Loucy (cell line): ENCODE results near the gene FPR3.

Experiments used
- H2AFZ ChIP-seq: fragments of 200-600 bp; sonication (generic); 2 replicates; pipeline ENCODE4 v1.6.0; 2016; ENCODE audit warnings: antibody characterized with exemption, mild to moderate bottlenecking, low read length, moderate library complexity
- H3F3A ChIP-seq: fragments of 200-600 bp; 2 replicates; pipeline ENCODE4 v1.6.0; 2016; ENCODE audit warnings: antibody characterized with exemption, low read depth, mild to moderate bottlenecking
- H3K27me3 ChIP-seq: fragments of 200-600 bp; sonication (generic); 2 replicates; pipeline ENCODE4 v1.6.1; 2014; ENCODE audit warnings: low read length, mild to moderate bottlenecking; ENCODE audit not compliant: insufficient read depth, poor library complexity, severe bottlenecking
- H3K36me3 ChIP-seq: fragments of 200-600 bp; sonication (generic); 2 replicates; pipeline ENCODE4 v1.6.1; 2016; ENCODE audit warnings: low read length; ENCODE audit not compliant: insufficient read depth
- H3K4me1 ChIP-seq: fragments of 200-600 bp; sonication (generic); 2 replicates; pipeline ENCODE4 v1.5.1; 2014; ENCODE audit warnings: low read length, mild to moderate bottlenecking; ENCODE audit not compliant: insufficient read depth, poor library complexity, severe bottlenecking
- H3K4me2 ChIP-seq: fragments of 200-600 bp; sonication (generic); 2 replicates; pipeline ENCODE4 v1.6.0; 2014; ENCODE audit warnings: antibody characterized with exemption, low read length, low read depth, mild to moderate bottlenecking; ENCODE audit not compliant: poor library complexity, severe bottlenecking
- H3K4me3 ChIP-seq: fragments of 200-600 bp; sonication (generic); 2 replicates; pipeline ENCODE4 v1.5.1; 2014; ENCODE audit warnings: low read length, mild to moderate bottlenecking, mixed read lengths; ENCODE audit not compliant: poor library complexity, severe bottlenecking
- H3K79me2 ChIP-seq: fragments of 200-600 bp; sonication (generic); 2 replicates; pipeline ENCODE4 v1.6.1; 2014; ENCODE audit warnings: low read length; ENCODE audit not compliant: insufficient read depth
- H3K9ac ChIP-seq: fragments of 200-600 bp; sonication (generic); 2 replicates; pipeline ENCODE4 v1.6.0; 2014; ENCODE audit warnings: mild to moderate bottlenecking, low read depth, low read length, moderate library complexity; ENCODE audit not compliant: poor library complexity, severe bottlenecking
- H3K9me2 ChIP-seq: fragments of 200-600 bp; sonication (generic); replicated peaks from 2 replicates; pipeline ENCODE4 v1.6.1; 2016; ENCODE audit warnings: low read depth, low read length, mixed read lengths
- H3K9me3 ChIP-seq: fragments of 200-600 bp; sonication (generic); 2 replicates; pipeline ENCODE4 v1.6.1; 2014; ENCODE audit warnings: mild to moderate bottlenecking, antibody characterized with exemption, low read length, low read depth; ENCODE audit not compliant: insufficient read depth
- H4K20me1 ChIP-seq: fragments of 200-600 bp; sonication (generic); 2 replicates; pipeline ENCODE4 v1.6.0; 2014; ENCODE audit warnings: antibody characterized with exemption, low read length, mild to moderate bottlenecking; ENCODE audit not compliant: insufficient read depth, poor library complexity, severe bottlenecking
- EZH2phosphoT487 ChIP-seq: fragments of 200-600 bp; IDR thresholded peaks from 2 replicates; pipeline ENCODE4 v1.6.1; 2018; ENCODE audit warnings: antibody characterized with exemption, mild to moderate bottlenecking, moderate library complexity, borderline replicate concordance
- TF ChIP-seq, protein P1 (sequence below): fragments of 200-600 bp; sonication (generic); conservative IDR thresholded peaks from 2 replicates; pipeline ENCODE4 v1.5.1; 2014; ENCODE audit warnings: mild to moderate bottlenecking, antibody characterized with exemption, low read length

Gene FPR3

DNA sequence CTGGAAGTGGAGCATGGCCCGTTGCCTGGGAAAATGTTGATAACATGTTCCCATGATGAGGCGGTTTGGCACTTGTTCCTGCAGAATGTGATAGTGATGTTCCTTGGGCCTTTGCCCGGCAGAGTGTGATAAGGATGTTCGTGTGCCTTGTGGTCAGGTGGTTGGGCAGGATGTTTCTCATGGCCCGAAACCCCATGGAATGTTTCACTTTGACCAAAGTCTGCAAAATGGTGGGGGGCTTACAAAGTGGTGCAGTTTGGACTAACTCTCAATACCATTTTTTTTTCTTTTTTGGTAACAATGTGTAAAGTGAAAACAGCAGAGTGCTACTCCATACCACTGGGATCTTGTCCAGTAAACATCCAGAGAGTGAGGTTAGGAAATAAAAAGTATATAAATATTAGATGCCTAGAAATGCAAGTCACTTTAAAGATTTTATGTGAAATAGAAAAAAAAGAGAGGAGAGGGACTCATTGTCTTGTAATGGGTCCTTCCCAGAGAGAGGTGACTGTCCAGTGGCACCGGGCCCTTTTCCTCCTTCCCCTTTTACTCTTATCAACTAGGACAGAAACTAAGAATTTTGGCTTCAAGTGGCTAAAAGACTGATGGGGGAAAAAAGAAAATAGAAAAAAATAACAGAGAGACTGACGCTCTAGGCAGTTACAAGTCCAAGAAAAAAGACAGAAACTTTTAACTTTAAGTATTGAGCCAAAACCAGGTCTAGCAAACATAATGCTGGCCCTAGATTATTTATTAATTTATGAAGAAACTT, 5.7 kb downstream of the FPR3 start:
- no peaks in the 10 kb centered on the region for H3K79me2 ChIP-seq
- no peaks in the 10 kb centered on the region for H3K27me3 ChIP-seq
- H3K36me3 ChIP-seq, result no peaks in the 10 kb centered on the region
- no peaks in the 10 kb centered on the region; the same call in 1 of the 2 replicates for H3K9me3 ChIP-seq
- no peak overlapping the region for H3K4me2 ChIP-seq
- no peak overlapping the region for H3K9ac ChIP-seq
- TF ChIP-seq, protein P1, sequence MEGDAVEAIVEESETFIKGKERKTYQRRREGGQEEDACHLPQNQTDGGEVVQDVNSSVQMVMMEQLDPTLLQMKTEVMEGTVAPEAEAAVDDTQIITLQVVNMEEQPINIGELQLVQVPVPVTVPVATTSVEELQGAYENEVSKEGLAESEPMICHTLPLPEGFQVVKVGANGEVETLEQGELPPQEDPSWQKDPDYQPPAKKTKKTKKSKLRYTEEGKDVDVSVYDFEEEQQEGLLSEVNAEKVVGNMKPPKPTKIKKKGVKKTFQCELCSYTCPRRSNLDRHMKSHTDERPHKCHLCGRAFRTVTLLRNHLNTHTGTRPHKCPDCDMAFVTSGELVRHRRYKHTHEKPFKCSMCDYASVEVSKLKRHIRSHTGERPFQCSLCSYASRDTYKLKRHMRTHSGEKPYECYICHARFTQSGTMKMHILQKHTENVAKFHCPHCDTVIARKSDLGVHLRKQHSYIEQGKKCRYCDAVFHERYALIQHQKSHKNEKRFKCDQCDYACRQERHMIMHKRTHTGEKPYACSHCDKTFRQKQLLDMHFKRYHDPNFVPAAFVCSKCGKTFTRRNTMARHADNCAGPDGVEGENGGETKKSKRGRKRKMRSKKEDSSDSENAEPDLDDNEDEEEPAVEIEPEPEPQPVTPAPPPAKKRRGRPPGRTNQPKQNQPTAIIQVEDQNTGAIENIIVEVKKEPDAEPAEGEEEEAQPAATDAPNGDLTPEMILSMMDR, result no peak
- no peak for TF ChIP-seq EZH2phosphoT487
- H3K4me3 ChIP-seq, result no peak overlapping the region
- H4K20me1 ChIP-seq, result no peaks in the 10 kb centered on the region
- H2AFZ ChIP-seq, result no peak overlapping the region
- H3F3A ChIP-seq, result no peaks in the 10 kb centered on the region
- H3K4me1 ChIP-seq, result no peaks in the 10 kb centered on the region
- no peaks in the 10 kb centered on the region for H3K9me2 ChIP-seq

DNA sequence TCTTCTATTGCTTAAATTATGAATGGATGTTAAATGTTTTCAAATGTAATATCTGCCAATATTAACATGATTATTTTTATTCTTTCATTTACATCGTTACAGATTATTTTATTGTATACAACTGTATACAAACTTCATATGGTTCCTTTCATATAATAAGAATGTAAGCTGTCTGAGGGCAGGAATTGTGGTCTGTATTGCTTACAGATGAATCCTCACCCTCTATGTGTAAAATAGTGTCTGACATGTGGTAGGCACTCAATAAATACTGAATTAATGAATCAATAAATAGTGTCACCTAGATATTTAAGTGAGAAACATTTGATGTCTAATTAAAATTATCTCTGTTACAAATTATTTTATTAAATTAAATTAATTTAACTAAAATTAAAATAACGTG, 7.8 kb downstream of the FPR3 start:
- no peaks in the 10 kb centered on the region for H4K20me1 ChIP-seq
- no peaks in the 10 kb centered on the region for H3K79me2 ChIP-seq
- H3K27me3 ChIP-seq, result no peaks in the 10 kb centered on the region
- H3K4me1 ChIP-seq, result peaks cover 4% of the 10 kb centered on the region
- H3K9ac ChIP-seq, result no peak overlapping the region
- TF ChIP-seq, protein P1, result no peak
- no peak for TF ChIP-seq EZH2phosphoT487
- H3K4me2 ChIP-seq, result no peak overlapping the region
- no peaks in the 10 kb centered on the region for H3K36me3 ChIP-seq
- no peaks in the 10 kb centered on the region for H3F3A ChIP-seq
- no peaks in the 10 kb centered on the region for H3K9me3 ChIP-seq
- H3K9me2 ChIP-seq, result no peaks in the 10 kb centered on the region
- no peak overlapping the region for H3K4me3 ChIP-seq
- H2AFZ ChIP-seq, result no peak overlapping the region

GRCh38 chr19:51803519-51803918, 8.6 kb downstream of the FPR3 start:
- Histone ChIP-seq H2AFZ (no peak overlapping the region), H3K9ac (no peak overlapping the region), H3K36me3 (no peaks in the 10 kb centered on the region), H4K20me1 (no peaks in the 10 kb centered on the region), H3K9me2 (no peaks in the 10 kb centered on the region), H3K4me3 (no peak overlapping the region), H3K27me3 (no peaks in the 10 kb centered on the region), H3K79me2 (no peaks in the 10 kb centered on the region), H3K4me1 (peaks cover 7% of the 10 kb centered on the region), H3K9me3 (no peaks in the 10 kb centered on the region), H3F3A (no peaks in the 10 kb centered on the region), H3K4me2 (no peak overlapping the region)
- TF ChIP-seq, protein P1, result no peak
- TF ChIP-seq EZH2phosphoT487, result no peak
